ENCODE data around the gene C20orf144. TPM values are rescaled to one million over a fixed set of nuclear protein-coding genes. Genes with fewer than 3 reads are reported as not detected.

Gene C20orf144
- total RNA-seq, 1 experiment from 2014 or later: not detected

- no peak overlapping the region for H3K4me3 ChIP-seq (ENCODE audit: low read depth in 2 of 2, low read length in 2 of 2)
- H3K27ac ChIP-seq (ENCODE audit: low read length): no peak overlapping the region
- no peaks in the 10 kb centered on the region for H3K27me3 ChIP-seq (ENCODE audit: control insufficient read depth, insufficient read depth, low read length)
- BruUV-seq (replicated peaks): no TSS peak
- ATAC-seq (no peak), DNase-seq (ENCODE audit: low read depth, low spot score) (no peak)
- in situ Hi-C loops (cut with HindIII; ENCODE audit: low pct_unique_long_range_greater_than_20kb, low sequenced_read_pairs): no loop called here
- intact Hi-C loops (cut with micrococcal nuclease; ENCODE audit: unreplicated experiment): no loop called here
- H3K4me1 ChIP-seq (ENCODE audit: control insufficient read depth, insufficient read depth, low read length): no peaks in the 10 kb centered on the region
- CTCF ChIA-PET: no interaction called here
- H3K36me3 ChIP-seq (ENCODE audit: control insufficient read depth, insufficient read depth, low read length): no peaks in the 10 kb centered on the region
- TF ChIP-seq TCF7L2 (IDR thresholded peaks at IDR 0.05; ENCODE audit: low read depth, low read length) (no peak), SIN3A (IDR thresholded peaks at IDR 0.05; ENCODE audit: borderline replicate concordance, insufficient read depth, low read depth, low read length) (no peak), POLR2AphosphoS5 (IDR thresholded peaks at IDR 0.05; ENCODE audit: low read depth, low read length) (no peak), REST (IDR thresholded peaks at IDR 0.05; ENCODE audit: insufficient read depth in 1 of 2, low read depth in 2 of 2, low read length in 1 of 2) (no peak), CTCF (IDR thresholded peaks at IDR 0.05) (no peak)
- H3K9me3 ChIP-seq (ENCODE audit: control insufficient read depth, insufficient read depth, low read depth, low read length): no peaks in the 10 kb centered on the region
- POLR2A ChIA-PET: no interaction called here
Observed at GRCh38 chr20:33703498-33704137, 41.5 kb downstream of the C20orf144 start.

- Histone ChIP-seq H3K4me3 (ENCODE audit: low read depth in 2 of 2, low read length in 2 of 2) (no peak overlapping the region), H3K9me3 (ENCODE audit: control insufficient read depth, insufficient read depth, low read depth, low read length) (no peaks in the 10 kb centered on the region), H3K36me3 (ENCODE audit: control insufficient read depth, insufficient read depth, low read length) (no peaks in the 10 kb centered on the region), H3K27me3 (ENCODE audit: control insufficient read depth, insufficient read depth, low read length) (no peaks in the 10 kb centered on the region), H3K27ac (ENCODE audit: low read length) (no peak overlapping the region), H3K4me1 (ENCODE audit: control insufficient read depth, insufficient read depth, low read length) (no peaks in the 10 kb centered on the region)
- no peak for TF ChIP-seq TCF7L2 (IDR thresholded peaks at IDR 0.05; ENCODE audit: low read depth, low read length)
- TF ChIP-seq CTCF (IDR thresholded peaks at IDR 0.05): no peak
- no peak for TF ChIP-seq REST (IDR thresholded peaks at IDR 0.05; ENCODE audit: insufficient read depth in 1 of 2, low read depth in 2 of 2, low read length in 1 of 2)
- TF ChIP-seq POLR2AphosphoS5 (IDR thresholded peaks at IDR 0.05; ENCODE audit: low read depth, low read length): no peak
- no peak for TF ChIP-seq SIN3A (IDR thresholded peaks at IDR 0.05; ENCODE audit: borderline replicate concordance, insufficient read depth, low read depth, low read length)
- in situ Hi-C loops (cut with HindIII; ENCODE audit: low pct_unique_long_range_greater_than_20kb, low sequenced_read_pairs) (no loop called here), intact Hi-C loops (cut with micrococcal nuclease; ENCODE audit: unreplicated experiment) (no loop called here)
- BruUV-seq (replicated peaks): no TSS peak
- ChIA-PET POLR2A (interaction anchor here (0.8 kb wide), 1 partner anchor 241 kb away, joined by 5 read pairs; no protein-coding TSS in a partner anchor), CTCF (interaction anchor here (0.7 kb wide), 1 partner anchor 395 kb away, joined by 3 read pairs; no protein-coding TSS in a partner anchor)
- DNase-seq (ENCODE audit: low read depth, low spot score): no peak
- ATAC-seq: no peak
Observed at GRCh38 chr20:33704197-33704924, 42.2 kb downstream of the C20orf144 start.
